Mesenchymal stem cell (in vitro differentiated cells and primary cell): ENCODE results near the gene ACYP2.
"Not testable (repeated sequence)": the region's sequence is repeated elsewhere in the genome, so short reads cannot be mapped to it uniquely, and the experiment has no call there.

Experiments
- DNase-seq: peaks from one replicate; pipeline ENCODE4 v3.0.0-alpha.2; 2013
- H2AFZ ChIP-seq: one replicate; pipeline ENCODE4 v1.6.1; 2013; ENCODE audit warnings: low read depth, mild to moderate bottlenecking, control low read depth, inconsistent platforms, low read length, moderate library complexity
- H2AK5ac ChIP-seq: 2 replicates; pipeline ENCODE4 v1.6.1; 2013; ENCODE audit warnings: low read length, moderate library complexity, mild to moderate bottlenecking, inconsistent platforms; ENCODE audit not compliant: severe bottlenecking
- H2BK120ac ChIP-seq: one replicate; pipeline ENCODE4 v1.6.1; 2013; ENCODE audit warnings: low read depth, mild to moderate bottlenecking, inconsistent platforms, low read length, moderate library complexity
- H2BK12ac ChIP-seq, 2 experiments: one replicate each; pipeline ENCODE4 v1.6.1; 2013; ENCODE audit warnings: inconsistent platforms in 2 of 2, low read length in 2 of 2, mild to moderate bottlenecking in 2 of 2, moderate library complexity in 2 of 2, control low read depth in 1 of 2
- H2BK15ac ChIP-seq: one replicate; pipeline ENCODE4 v1.6.1; 2013; ENCODE audit warnings: mild to moderate bottlenecking, low read depth, inconsistent platforms; ENCODE audit not compliant: poor library complexity, severe bottlenecking
- H2BK5ac ChIP-seq: 2 replicates; pipeline ENCODE4 v1.6.1; 2013; ENCODE audit warnings: low read depth, mild to moderate bottlenecking, low read length, control low read depth, inconsistent platforms; ENCODE audit not compliant: poor library complexity, severe bottlenecking
- H3K14ac ChIP-seq, 2 experiments: one replicate each; pipeline ENCODE4 v1.6.1; 2013; ENCODE audit warnings: inconsistent platforms in 2 of 2, low read length in 2 of 2, control low read depth in 1 of 2, mild to moderate bottlenecking in 1 of 2, moderate library complexity in 1 of 2
- H3K18ac ChIP-seq, 2 experiments: one replicate each; pipeline ENCODE4 v1.6.1; 2013; ENCODE audit warnings: inconsistent platforms in 2 of 2, low read length in 2 of 2, control low read depth in 1 of 2, low read depth in 1 of 2, mild to moderate bottlenecking in 1 of 2
- H3K23ac ChIP-seq, 2 experiments: one replicate each; pipeline ENCODE4 v1.6.1; 2013; ENCODE audit warnings: inconsistent platforms in 2 of 2, low read length in 2 of 2, mild to moderate bottlenecking in 2 of 2, moderate library complexity in 2 of 2, control low read depth in 1 of 2
- H3K27ac ChIP-seq: 2 replicates; pipeline ENCODE4 v1.5.1; 2013; ENCODE audit warnings: mild to moderate bottlenecking, moderate library complexity, low read length, control low read depth, inconsistent platforms; ENCODE audit not compliant: poor library complexity, severe bottlenecking
- H3K27me3 ChIP-seq, 2 experiments: 2 replicates each; pipeline versions ENCODE4 v1.6.1 to v1.7.0; 2013; ENCODE audit warnings: low read length in 2 of 2, mild to moderate bottlenecking in 2 of 2, moderate library complexity in 2 of 2, control low read depth in 1 of 2, inconsistent platforms in 1 of 2; ENCODE audit not compliant: control insufficient read depth in 1 of 2, insufficient read depth in 1 of 2
- H3K36me3 ChIP-seq, 2 experiments: 2 replicates each; pipeline versions ENCODE4 v1.6.1 to v1.7.0; 2013; ENCODE audit warnings: low read length in 2 of 2, control low read depth in 1 of 2, inconsistent platforms in 1 of 2, low read depth in 1 of 2, mild to moderate bottlenecking in 1 of 2; ENCODE audit not compliant: insufficient read depth in 2 of 2, control insufficient read depth in 1 of 2
- H3K4ac ChIP-seq, 2 experiments: one replicate each; pipeline ENCODE4 v1.6.1; 2013; ENCODE audit warnings: inconsistent platforms in 2 of 2, low read length in 2 of 2, mild to moderate bottlenecking in 2 of 2, moderate library complexity in 2 of 2, control low read depth in 1 of 2, low read depth in 1 of 2
- H3K4me1 ChIP-seq: 2 replicates; pipeline ENCODE4 v1.6.1; 2013; ENCODE audit warnings: low read depth, low read length, control low read depth; ENCODE audit not compliant: control insufficient read depth, insufficient read depth
- H3K4me2 ChIP-seq: 2 replicates; pipeline ENCODE4 v1.6.1; 2013; ENCODE audit warnings: low read length, mild to moderate bottlenecking, inconsistent platforms; ENCODE audit not compliant: poor library complexity, severe bottlenecking
- H3K4me3 ChIP-seq, 2 experiments: 2 replicates each; pipeline versions ENCODE4 v1.5.1 to v1.7.0; 2013; ENCODE audit warnings: low read length in 2 of 2, mild to moderate bottlenecking in 2 of 2, control low read depth in 1 of 2, low read depth in 1 of 2; ENCODE audit not compliant: insufficient read depth in 1 of 2
- H3K79me1 ChIP-seq: replicated peaks from 2 replicates; pipeline ENCODE4 v1.6.1; 2013; ENCODE audit warnings: mild to moderate bottlenecking, control low read depth, low read length, inconsistent platforms; ENCODE audit not compliant: poor library complexity, severe bottlenecking
- H3K9ac ChIP-seq: 2 replicates; pipeline ENCODE4 v1.7.0; 2013; ENCODE audit warnings: mild to moderate bottlenecking, low read length, moderate library complexity
- H3K9me3 ChIP-seq: 2 replicates; pipeline ENCODE4 v1.7.0; 2013; ENCODE audit warnings: mild to moderate bottlenecking, low read length; ENCODE audit not compliant: control insufficient read depth
- H4K8ac ChIP-seq: one replicate; pipeline ENCODE4 v1.6.1; 2013; ENCODE audit warnings: inconsistent platforms, mild to moderate bottlenecking, low read length, moderate library complexity
- H4K91ac ChIP-seq: one replicate; pipeline ENCODE4 v1.6.1; 2013; ENCODE audit warnings: mild to moderate bottlenecking, low read length, inconsistent platforms
- WGBS: methylation state at CpG from one replicate; pipeline ENCODE4 v1.1.7; 2013; ENCODE audit warnings: mixed read lengths; 5-methylcytosine and 5-hydroxymethylcytosine counted together

ACYP2 gene

DNA sequence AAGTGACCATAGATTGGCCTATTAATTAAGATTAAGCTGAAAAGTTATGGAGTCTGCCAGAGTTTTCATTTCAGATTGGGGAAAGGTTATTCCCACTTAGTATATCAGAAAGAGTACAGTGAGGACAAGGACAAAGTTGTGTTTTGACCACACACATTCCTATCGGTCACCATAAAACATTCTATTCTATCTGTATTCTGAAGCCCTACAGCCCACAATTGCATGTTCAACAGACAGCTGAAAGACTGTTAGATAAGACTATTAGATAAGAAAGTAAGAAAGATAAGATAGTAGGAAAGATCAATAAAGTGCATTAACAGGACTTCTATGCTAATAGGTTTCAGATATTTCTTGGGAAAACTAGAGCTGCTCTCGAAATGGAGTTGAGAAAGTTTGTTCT lies 26.7 kb upstream of the ACYP2 start:
- no peak overlapping the region for H3K18ac ChIP-seq
- H3K27me3 ChIP-seq = no peaks in the 10 kb centered on the region
- no peak overlapping the region for H3K4me2 ChIP-seq
- no peak overlapping the region for H2AK5ac ChIP-seq
- H2BK120ac ChIP-seq = no peak overlapping the region
- H3K14ac ChIP-seq = no peak overlapping the region
- no peaks in the 10 kb centered on the region for H3K79me1 ChIP-seq
- no peak overlapping the region for H2BK12ac ChIP-seq
- H3K27ac ChIP-seq = no peak overlapping the region
- no peak overlapping the region for H2AFZ ChIP-seq
- H3K36me3 ChIP-seq = no peaks in the 10 kb centered on the region
- peak overlapping the region; percentile 27 for H3K9ac ChIP-seq
- no peak overlapping the region for H2BK5ac ChIP-seq
- H3K9me3 ChIP-seq = no peaks in the 10 kb centered on the region
- peaks cover 4% of the 10 kb centered on the region for H3K4me1 ChIP-seq
- H4K8ac ChIP-seq = no peak overlapping the region
- H3K4me3 ChIP-seq = no peak overlapping the region
- no peak overlapping the region for H2BK15ac ChIP-seq
- no peak overlapping the region for H4K91ac ChIP-seq
- DNase-seq = no peak
- no peak overlapping the region for H3K23ac ChIP-seq
- no CpG with 5 or more reads among the region's 2 CpGs for WGBS
- no peak overlapping the region for H3K4ac ChIP-seq

- no peak overlapping the region for H2AFZ ChIP-seq
- H2AK5ac ChIP-seq = no peak overlapping the region
- no peak overlapping the region for H2BK5ac ChIP-seq
- DNase-seq = no peak
- no peak overlapping the region for H3K4me2 ChIP-seq
- H3K9me3 ChIP-seq = no peaks in the 10 kb centered on the region
- peaks cover 4% of the 10 kb centered on the region for H3K4me1 ChIP-seq
- no peak overlapping the region for H4K8ac ChIP-seq
- H3K27ac ChIP-seq = no peak overlapping the region
- H3K18ac ChIP-seq = no peak overlapping the region
- H3K4me3 ChIP-seq = no peak overlapping the region
- H3K14ac ChIP-seq = no peak overlapping the region
- no peak overlapping the region for H3K4ac ChIP-seq
- H2BK15ac ChIP-seq = no peak overlapping the region
- 95% methylated on average over 7 of the region's 8 CpGs for WGBS
- no peak overlapping the region for H4K91ac ChIP-seq
- no peaks in the 10 kb centered on the region for H3K36me3 ChIP-seq
- no peak overlapping the region for H2BK120ac ChIP-seq
- H3K9ac ChIP-seq = no peak overlapping the region
- H2BK12ac ChIP-seq = no peak overlapping the region
- no peaks in the 10 kb centered on the region for H3K79me1 ChIP-seq
- H3K27me3 ChIP-seq = no peaks in the 10 kb centered on the region
- H3K23ac ChIP-seq = no peak overlapping the region
These were observed 24.8 kb upstream of the ACYP2 start for GRCh38 chr2:54090521-54091117.

GRCh38 chr2:54092940-54093339 lies 22.5 kb upstream of the ACYP2 start:
- Histone ChIP-seq H3K27ac (no peak overlapping the region), H2BK12ac (no peak overlapping the region), H3K9ac (no peak overlapping the region), H3K36me3 (no peaks in the 10 kb centered on the region), H2AFZ (no peak overlapping the region), H2AK5ac (no peak overlapping the region), H3K9me3 (no peaks in the 10 kb centered on the region), H3K18ac (no peak overlapping the region), H4K8ac (no peak overlapping the region), H3K27me3 (no peaks in the 10 kb centered on the region), H2BK5ac (no peak overlapping the region), H2BK120ac (no peak overlapping the region), H3K4me2 (no peak overlapping the region), H3K4me3 (no peak overlapping the region), H3K14ac (no peak overlapping the region), H3K79me1 (no peaks in the 10 kb centered on the region), H2BK15ac (no peak overlapping the region), H3K4me1 (peaks cover 4% of the 10 kb centered on the region), H3K4ac (no peak overlapping the region), H4K91ac (no peak overlapping the region), H3K23ac (no peak overlapping the region)
- no peak for DNase-seq
- 77% methylated on average over 4 of the region's 4 CpGs for WGBS

DNA sequence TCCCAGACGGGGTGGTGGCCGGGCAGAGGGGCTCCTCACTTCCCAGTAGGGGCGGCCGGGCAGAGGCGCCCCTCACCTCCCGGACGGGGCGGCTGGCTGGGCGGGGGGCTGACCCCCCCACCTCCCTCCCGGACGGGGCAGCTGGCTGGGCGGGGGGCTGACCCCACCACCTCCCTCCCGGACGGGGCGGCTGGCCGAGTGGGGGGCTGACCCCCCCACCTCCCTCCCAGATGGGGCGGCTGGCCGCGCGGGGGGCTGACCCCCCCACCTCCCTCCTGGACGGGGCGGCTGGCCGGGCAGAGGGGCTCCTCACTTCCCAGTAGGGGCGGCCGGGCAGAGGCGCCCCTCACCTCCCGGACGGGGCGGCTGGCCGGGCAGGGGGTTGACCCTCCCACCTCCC lies 20.0 kb upstream of the ACYP2 start:
- not testable (repeated sequence) for H3K9ac ChIP-seq, H3K9me3 ChIP-seq, H2BK12ac ChIP-seq, H2AK5ac ChIP-seq, H2BK15ac ChIP-seq, H3K4me2 ChIP-seq, H3K36me3 ChIP-seq, H3K23ac ChIP-seq, H3K27me3 ChIP-seq, DNase-seq, H3K27ac ChIP-seq, H3K14ac ChIP-seq, H2AFZ ChIP-seq, H3K4me1 ChIP-seq, H3K79me1 ChIP-seq, H4K8ac ChIP-seq, H3K18ac ChIP-seq, H3K4ac ChIP-seq, H2BK120ac ChIP-seq, H2BK5ac ChIP-seq, H3K4me3 ChIP-seq, H4K91ac ChIP-seq
- no CpG with 5 or more reads among the region's 30 CpGs for WGBS
